ENCODE data around the gene ATP8A2. TPM values are rescaled to one million over a fixed set of nuclear protein-coding genes. Genes with fewer than 3 reads are reported as not detected.

Gene ATP8A2
- total RNA-seq, 3 donors from 2014 or later: under 0.01 to 1.0 (median under 0.01) TPM

DNA sequence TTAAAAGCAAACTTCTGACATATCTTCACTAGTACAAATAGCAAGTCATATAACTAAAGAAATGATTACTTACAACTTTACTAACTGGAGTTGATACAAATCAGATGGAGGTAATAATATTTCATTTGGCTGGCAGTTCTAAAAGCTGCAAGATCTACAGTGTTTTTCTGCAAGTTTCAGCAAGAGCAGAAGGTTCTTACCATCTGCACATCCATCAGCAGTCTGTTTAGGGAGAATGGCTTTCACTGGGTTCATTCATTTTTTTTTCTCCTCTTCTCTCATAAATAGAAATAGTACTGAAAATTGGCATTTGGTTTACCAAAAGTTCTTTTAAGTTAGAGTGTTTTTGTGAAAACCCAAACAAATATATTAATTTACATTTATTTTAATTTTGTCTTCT is 683.1 kb downstream of the ATP8A2 start:
- intact Hi-C loops (cut with DNase I; ENCODE audit: low total_unique reads): no loop called here
- H3K27ac ChIP-seq: no peak overlapping the region
- H3K4me3 ChIP-seq: no peak overlapping the region
- no peak for DNase-seq (ENCODE audit: low spot score in 2 of 2)
- no peaks in the 10 kb centered on the region for H3K4me1 ChIP-seq
- no peaks in the 10 kb centered on the region for H3K9me3 ChIP-seq
- no peaks in the 10 kb centered on the region for H3K36me3 ChIP-seq
- TF ChIP-seq POLR2A (IDR thresholded peaks at IDR 0.05) (no peak), POLR2AphosphoS5 (IDR thresholded peaks at IDR 0.05) (no peak), CTCF (IDR thresholded peaks at IDR 0.05) (no peak)
- H3K27me3 ChIP-seq: peaks cover 0 to 22% of the 10 kb centered on the region in 2 donors

- Histone ChIP-seq H3K9me3 (no peaks in the 10 kb centered on the region), H3K27me3 (peaks cover 0 to 3% of the 10 kb centered on the region in 2 donors), H3K4me3 (no peak overlapping the region), H3K36me3 (no peaks in the 10 kb centered on the region), H3K27ac (no peak overlapping the region), H3K4me1 (no peaks in the 10 kb centered on the region)
- DNase-seq (ENCODE audit: low spot score in 2 of 2): no peak
- TF ChIP-seq POLR2AphosphoS5 (IDR thresholded peaks at IDR 0.05): no peak
- TF ChIP-seq CTCF (IDR thresholded peaks at IDR 0.05): no peak
- no peak for TF ChIP-seq POLR2A (IDR thresholded peaks at IDR 0.05)
- intact Hi-C loops (cut with DNase I; ENCODE audit: low total_unique reads): no loop called here
Observed at GRCh38 chr13:26058704-26059103, 686.9 kb downstream of the ATP8A2 start.

- H3K4me1 ChIP-seq: no peaks in the 10 kb centered on the region
- no peaks in the 10 kb centered on the region for H3K9me3 ChIP-seq
- H3K27ac ChIP-seq: no peak overlapping the region
- no peak overlapping the region for H3K4me3 ChIP-seq
- no peak for DNase-seq (ENCODE audit: low spot score in 2 of 2)
- intact Hi-C loops (cut with DNase I; ENCODE audit: low total_unique reads): no loop called here
- TF ChIP-seq POLR2A (IDR thresholded peaks at IDR 0.05): no peak
- no peak for TF ChIP-seq POLR2AphosphoS5 (IDR thresholded peaks at IDR 0.05)
- TF ChIP-seq CTCF (IDR thresholded peaks at IDR 0.05): no peak
- peaks cover 0 to 3% of the 10 kb centered on the region in 2 donors for H3K27me3 ChIP-seq
- no peaks in the 10 kb centered on the region for H3K36me3 ChIP-seq
Observed at GRCh38 chr13:26060357-26060756, 688.6 kb downstream of the ATP8A2 start.

DNA sequence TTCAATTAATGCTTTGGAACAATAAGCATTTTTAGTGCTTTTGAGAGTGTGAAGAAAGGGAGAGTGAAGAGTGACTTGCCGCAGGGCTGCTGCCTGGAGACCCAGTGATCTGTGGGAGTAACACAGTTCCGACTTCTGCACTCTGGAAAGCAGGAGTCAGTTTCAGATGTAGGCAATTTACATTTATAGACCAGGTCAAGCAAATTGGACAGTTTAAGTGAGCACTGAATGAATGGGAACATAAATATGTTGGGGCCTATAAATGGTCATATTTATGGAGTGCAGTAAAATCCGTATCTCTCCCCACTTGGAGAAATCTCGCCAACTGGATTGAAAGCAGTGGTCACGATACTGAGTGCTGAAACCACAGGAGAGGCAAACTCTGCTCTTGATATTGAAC is 689.5 kb downstream of the ATP8A2 start:
- intact Hi-C loops (cut with DNase I; ENCODE audit: low total_unique reads): no loop called here
- no peak for DNase-seq (ENCODE audit: low spot score in 2 of 2)
- Histone ChIP-seq H3K27ac (no peak overlapping the region), H3K9me3 (no peaks in the 10 kb centered on the region), H3K4me3 (no peak overlapping the region), H3K36me3 (no peaks in the 10 kb centered on the region), H3K4me1 (no peaks in the 10 kb centered on the region), H3K27me3 (no peaks in the 10 kb centered on the region)
- no peak for TF ChIP-seq POLR2AphosphoS5 (IDR thresholded peaks at IDR 0.05)
- no peak for TF ChIP-seq CTCF (IDR thresholded peaks at IDR 0.05)
- no peak for TF ChIP-seq POLR2A (IDR thresholded peaks at IDR 0.05)

DNA sequence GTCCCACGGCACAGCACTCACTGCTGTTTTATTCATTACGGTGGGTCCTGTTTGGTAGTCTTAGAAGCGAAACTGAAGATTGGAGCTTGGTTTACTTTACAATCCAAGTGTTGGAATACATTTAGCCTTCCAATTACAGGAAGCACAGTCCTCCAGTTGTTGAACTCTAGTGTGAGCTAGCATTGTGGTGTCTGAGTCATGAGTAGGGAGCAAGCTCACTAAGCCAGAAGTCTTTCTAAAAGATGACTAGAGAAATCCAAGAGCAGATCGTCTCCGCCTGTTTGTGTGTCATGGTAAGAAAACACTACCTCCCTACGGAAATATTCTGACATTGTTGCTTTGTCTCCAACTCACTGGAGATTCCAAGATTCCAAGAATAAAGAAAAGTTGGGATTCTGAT is 690.2 kb downstream of the ATP8A2 start:
- H3K27ac ChIP-seq: no peak overlapping the region
- intact Hi-C loops (cut with DNase I; ENCODE audit: low total_unique reads): no loop called here
- H3K9me3 ChIP-seq: no peaks in the 10 kb centered on the region
- no peaks in the 10 kb centered on the region for H3K27me3 ChIP-seq
- no peaks in the 10 kb centered on the region for H3K36me3 ChIP-seq
- no peaks in the 10 kb centered on the region for H3K4me1 ChIP-seq
- DNase-seq (ENCODE audit: low spot score in 2 of 2): no peak
- no peak for TF ChIP-seq POLR2AphosphoS5 (IDR thresholded peaks at IDR 0.05)
- no peak for TF ChIP-seq CTCF (IDR thresholded peaks at IDR 0.05)
- TF ChIP-seq POLR2A (IDR thresholded peaks at IDR 0.05): no peak
- H3K4me3 ChIP-seq: no peak overlapping the region
